NCI-H82 (cell line): Measurements from ENCODE around the gene CCDC106.
A peak's percentile ranks its signal among the peaks of the same experiment; 100 is the strongest.

Source experiments
- DNase-seq: peaks from one replicate; lab custom pipeline; 2025; lab: John Stamatoyannopoulos, UW

Gene CCDC106

GRCh38 chr19:55647732-55648584, at the start of gene CCDC106:
Gene CCDC106, plus strand, starts transcription at chr19:55648212. Its CDS starts 835 bp downstream, at chr19:55649047.
- peak; percentile 86 for DNase-seq

GRCh38 chr19:55598719-55599467, 49.1 kb upstream of the CCDC106 start:
- peak; percentile 98 for DNase-seq

- DNase-seq, result peak; percentile 100
Measured at GRCh38 chr19:55599468-55599841, 48.6 kb upstream of the CCDC106 start, which contains the start of gene FIZ1. Gene FIZ1, minus strand, starts transcription at chr19:55599517. Its CDS starts 1,652 bp downstream, at chr19:55597865.

GRCh38 chr19:55599842-55600661, 48.0 kb upstream of the CCDC106 start, which contains the start of gene ZNF524:
Gene ZNF524, plus strand, starts transcription at chr19:55600288. Its CDS starts 1,825 bp downstream, at chr19:55602113.
- peak; percentile 97 for DNase-seq

GRCh38 chr19:55600662-55601028, 47.4 kb upstream of the CCDC106 start:
- no peak for DNase-seq

- no peak for DNase-seq
Measured at GRCh38 chr19:55601084-55601483, 46.9 kb upstream of the CCDC106 start.

GRCh38 chr19:55602104-55603001, 45.7 kb upstream of the CCDC106 start:
- DNase-seq, result no peak

- no peak for DNase-seq
Measured at GRCh38 chr19:55603115-55603514, 44.9 kb upstream of the CCDC106 start.

- DNase-seq, result no peak
Measured at GRCh38 chr19:55603581-55604292, 44.3 kb upstream of the CCDC106 start.

- DNase-seq, result peak; percentile 99
Measured at GRCh38 chr19:55605207-55605636, 42.8 kb upstream of the CCDC106 start.

GRCh38 chr19:55605637-55606470, 42.2 kb upstream of the CCDC106 start, which contains the start of gene ZNF865:
Gene ZNF865, plus strand, starts transcription at chr19:55605647. Its CDS starts 7,972 bp downstream, at chr19:55613619.
- DNase-seq, result peak; percentile 93

- DNase-seq, result no peak
Measured at GRCh38 chr19:55606471-55606787, 41.6 kb upstream of the CCDC106 start.

- DNase-seq, result no peak
Measured at GRCh38 chr19:55606817-55607216, 41.2 kb upstream of the CCDC106 start.

- DNase-seq, result no peak
Measured at GRCh38 chr19:55609326-55609725, 38.7 kb upstream of the CCDC106 start.

GRCh38 chr19:55611300-55611982, 36.6 kb upstream of the CCDC106 start:
- DNase-seq, result no peak

GRCh38 chr19:55611983-55612645, 35.9 kb upstream of the CCDC106 start:
- no peak for DNase-seq

GRCh38 chr19:55613396-55613795, 34.6 kb upstream of the CCDC106 start:
- no peak for DNase-seq
